HCEC 1CT (cell line): Measurements from ENCODE around the gene CTTN.

ENCODE experiments used
- DNase-seq: peaks from one replicate; pipeline ENCODE4 v3.0.0-alpha.2; 2017

The CTTN gene

DNA sequence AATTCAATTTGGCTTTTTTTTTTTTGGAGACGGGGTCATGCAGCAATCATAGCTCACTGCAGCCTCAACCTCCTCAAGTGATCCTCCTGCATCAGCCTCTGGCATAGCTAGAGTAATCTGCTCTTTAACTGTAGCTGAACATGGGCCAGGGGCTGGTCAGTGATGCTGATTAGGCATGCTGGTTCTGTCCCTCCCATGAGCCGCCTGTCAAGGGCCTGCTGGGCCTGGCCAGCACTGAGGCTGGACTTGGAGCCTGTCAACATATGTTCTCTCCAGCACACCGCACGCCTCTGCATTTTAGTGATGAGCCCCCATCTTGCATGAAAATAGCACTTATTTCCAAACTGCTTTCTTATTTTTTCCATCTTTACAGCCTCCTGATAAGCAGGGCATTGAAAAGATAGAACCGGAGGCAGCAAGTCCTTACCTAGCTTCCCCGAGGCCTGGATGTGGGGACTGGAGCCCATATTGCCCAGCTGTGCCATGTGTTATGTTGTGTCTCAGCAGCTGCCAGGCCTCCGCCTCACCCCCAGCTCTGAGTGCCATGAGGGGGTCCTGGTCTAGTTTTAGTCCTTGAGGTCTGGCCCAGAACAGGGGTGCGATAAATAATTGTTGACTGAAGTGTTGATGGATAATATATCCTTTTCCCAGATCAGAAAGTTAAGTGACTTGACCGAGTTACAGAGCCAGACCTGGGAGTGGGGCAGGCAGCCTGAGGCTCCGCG, 80.0 kb downstream of the CTTN start:
- DNase-seq = no peak

GRCh38 chr11:70480711-70481110, 82.4 kb downstream of the CTTN start:
- DNase-seq = no peak

- peak; percentile 87 for DNase-seq
Observed at GRCh38 chr11:70481625-70482528, 83.5 kb downstream of the CTTN start.

DNA sequence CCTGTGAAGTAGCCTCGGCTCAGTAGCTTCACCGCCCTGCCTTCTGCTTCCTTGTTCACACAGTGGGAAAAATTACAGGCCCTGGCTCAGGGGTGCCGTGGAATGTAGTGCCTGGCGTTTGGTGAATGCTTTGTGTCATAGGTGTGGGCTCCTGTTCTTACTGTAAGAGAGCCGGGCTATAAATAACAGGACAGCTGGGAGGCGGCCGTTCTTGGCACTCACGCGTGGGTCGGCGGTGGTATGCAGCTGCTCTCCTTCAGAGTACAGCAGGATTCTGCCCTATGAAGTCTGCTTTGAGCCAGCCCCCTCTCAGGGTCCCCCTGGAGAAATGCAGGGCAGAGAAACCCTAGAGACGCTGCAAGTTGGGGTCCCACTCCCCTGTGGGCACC, 84.2 kb downstream of the CTTN start:
- no peak for DNase-seq

DNA sequence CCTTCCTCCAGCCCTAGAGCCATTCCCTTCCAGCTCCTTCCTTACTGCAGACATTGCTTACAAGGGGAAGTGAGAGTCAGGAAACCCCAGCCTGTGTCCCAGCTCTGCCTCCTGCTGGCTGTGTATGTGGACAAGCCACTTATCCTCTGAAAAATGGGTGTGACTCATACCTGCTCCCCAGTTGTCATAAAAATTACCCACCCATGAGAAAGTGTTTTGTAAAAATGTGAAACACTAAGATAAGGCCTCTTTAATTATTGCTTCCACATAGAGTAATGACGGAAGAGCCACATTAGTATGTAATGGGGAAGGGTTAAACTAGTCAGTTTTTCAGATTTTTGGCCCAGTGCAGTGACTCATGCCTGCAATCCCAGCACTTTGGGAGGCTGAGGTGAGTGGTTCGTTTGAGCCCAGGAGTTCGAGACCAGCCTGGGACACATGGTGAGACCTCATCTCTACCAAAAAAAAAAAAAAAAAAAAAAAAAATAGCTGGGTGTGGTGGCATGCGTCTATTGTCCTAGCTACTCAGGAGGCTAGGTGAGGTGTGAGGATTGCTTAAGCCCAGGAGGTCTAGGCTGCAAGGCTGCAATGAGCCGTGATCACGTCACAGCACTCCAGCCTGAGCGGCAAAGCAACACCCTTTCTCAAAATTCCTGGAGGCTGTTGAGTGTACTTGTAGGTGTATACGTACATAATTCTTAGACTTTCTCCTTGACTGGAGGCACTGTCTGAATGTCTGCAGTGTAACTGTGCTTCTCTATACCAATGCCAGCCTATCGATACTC, 84.9 kb downstream of the CTTN start:
- peak; percentile 72 for DNase-seq

DNA sequence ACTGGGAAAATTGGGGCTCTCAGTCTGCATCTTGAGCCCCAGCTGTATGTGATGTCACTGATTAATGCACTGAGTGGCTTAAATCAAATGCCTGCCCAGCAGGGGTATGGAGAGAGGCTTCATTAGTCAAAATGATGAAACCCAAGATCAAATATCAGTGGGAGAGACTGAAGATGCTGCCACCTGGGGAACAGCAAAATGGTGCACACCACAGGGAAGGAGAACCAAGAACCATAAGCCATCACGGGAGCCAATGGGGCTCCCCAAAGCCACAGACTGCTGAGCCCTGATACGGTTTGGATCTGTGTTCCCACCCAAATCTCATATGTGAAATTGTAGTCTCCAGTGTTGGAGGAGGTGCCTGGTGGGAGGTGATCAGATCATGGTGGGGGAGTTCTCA, 85.6 kb downstream of the CTTN start:
- no peak for DNase-seq

- DNase-seq = no peak
Observed at GRCh38 chr11:70485326-70486025, 87.1 kb downstream of the CTTN start.

DNA sequence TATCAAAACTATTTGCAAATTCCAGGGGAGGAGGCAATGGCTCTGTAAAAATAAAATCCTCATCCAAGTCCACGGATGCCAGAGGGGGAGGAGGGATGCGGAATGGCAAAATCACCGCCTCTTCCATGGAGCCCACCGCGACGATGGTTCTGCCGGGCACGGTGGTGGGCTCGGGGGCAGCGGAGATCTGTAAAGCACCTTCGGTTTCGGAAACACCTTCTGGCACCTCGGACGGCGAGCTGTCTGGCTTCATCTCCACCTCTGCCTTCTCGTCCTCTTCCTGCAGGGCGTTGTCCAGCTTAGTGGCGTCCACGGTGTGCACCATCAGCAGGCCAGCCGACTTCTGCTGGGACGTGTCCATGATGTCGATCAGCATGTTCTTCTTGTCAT, 87.7 kb downstream of the CTTN start:
- DNase-seq = no peak
